NCI-H748 treated with DMSO at 0.1 percent for 48 hours (cell line): ENCODE measurements around the gene CHIT1.

Experiments used
- DNase-seq: peaks from one replicate; lab custom pipeline; 2025; lab: John Stamatoyannopoulos, UW

CHIT1 gene

DNA sequence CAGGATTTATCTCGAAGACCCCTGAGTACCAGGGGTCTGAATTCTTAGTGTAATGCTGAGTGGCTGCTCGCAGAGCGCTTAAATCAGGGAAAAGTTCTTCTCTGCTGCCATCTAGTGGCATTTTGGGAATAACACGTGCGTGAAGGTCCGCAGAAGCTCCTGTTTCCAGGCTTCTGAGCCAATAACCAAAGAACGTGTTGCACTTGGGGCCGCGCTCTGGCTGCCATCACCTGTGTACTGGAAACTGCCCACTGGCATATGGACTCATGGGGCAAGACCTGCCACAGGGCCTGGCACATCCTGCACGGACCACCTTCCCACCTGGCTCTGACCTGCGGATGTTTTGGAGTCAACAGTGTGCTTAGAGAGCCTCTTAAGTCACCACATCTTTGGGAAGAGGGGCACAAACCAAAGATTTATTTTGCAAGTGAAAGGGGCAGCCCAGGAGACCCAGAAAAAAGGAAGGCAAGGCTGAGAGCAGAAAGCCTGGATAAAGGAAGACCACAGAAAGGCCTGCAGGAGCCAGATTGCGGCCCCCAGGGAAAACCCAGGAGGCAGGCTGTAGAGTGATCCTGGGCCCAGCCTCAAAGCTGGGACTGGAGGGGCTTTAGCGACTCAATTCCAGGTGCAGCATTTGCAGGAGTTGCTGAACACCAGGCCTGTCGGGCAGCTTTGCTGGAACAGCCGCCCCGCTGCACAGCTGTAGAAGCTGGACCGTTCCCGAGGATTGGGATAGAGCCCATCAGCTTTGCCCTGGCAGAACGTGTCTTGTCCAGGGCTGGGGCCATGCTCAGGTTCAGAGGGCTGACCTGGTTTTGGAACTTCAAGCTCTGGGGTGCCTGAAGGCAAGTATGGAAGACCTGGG, 13.0 kb downstream of the CHIT1 start:
- DNase-seq, result peak; percentile 35

DNA sequence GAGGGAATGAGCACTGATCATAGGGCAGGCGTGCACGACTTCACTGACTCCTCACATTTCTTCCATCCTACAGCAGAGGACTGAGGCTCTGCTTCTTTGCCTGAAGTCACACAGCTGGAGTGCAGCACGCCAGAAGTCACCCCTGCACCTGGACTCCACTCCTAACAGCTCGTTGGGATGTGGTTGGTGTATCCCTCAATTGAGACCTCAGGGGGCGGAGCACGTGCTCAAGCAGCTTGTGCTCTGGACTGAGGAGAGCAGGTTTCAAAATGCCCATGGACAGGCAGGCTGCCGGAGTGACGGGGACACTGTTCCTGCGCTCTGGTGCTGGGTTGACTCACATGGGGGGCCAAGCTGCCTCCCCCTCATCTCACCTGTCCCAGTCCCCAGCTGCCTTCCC, 13.9 kb downstream of the CHIT1 start:
- no peak for DNase-seq

DNA sequence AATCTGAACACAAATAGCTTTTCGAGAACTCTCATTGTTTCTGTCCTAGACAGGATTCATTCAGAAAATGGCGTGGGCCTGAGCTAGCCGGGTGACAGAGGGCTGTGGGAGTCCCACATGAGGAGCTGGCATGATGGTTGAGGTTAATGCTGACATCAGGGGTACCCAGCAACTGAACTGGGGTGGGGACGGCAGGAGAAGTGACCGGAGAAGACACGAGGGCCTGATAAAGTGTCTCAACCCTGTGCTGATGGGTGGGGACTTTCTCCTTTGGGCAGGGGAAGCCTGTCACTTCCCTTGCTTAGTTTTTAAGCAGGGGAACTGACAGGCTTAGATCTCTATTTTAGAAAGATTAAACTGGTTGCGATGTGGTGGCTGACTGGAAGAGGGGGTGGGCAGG, 14.6 kb downstream of the CHIT1 start:
- no peak for DNase-seq

DNA sequence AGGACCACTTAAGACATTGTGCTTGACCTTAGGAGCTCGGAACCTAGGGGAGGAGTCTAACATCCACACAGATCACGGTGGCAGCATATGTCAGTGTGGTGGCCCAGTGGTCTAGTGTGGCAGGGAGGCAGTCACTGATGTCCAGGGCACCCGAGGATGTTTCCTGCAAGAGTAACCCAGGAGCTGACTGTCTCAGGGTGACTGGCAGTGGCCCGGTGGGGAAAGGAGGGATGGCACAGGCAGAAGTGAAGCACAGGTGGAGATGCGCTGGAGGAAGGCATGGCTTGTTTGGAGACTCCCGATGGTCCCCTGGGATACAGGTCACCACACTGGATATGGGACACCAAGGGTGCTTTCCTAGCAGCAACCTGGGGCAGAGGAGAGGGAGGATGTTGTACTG, 16.3 kb downstream of the CHIT1 start:
- DNase-seq, result no peak

DNA sequence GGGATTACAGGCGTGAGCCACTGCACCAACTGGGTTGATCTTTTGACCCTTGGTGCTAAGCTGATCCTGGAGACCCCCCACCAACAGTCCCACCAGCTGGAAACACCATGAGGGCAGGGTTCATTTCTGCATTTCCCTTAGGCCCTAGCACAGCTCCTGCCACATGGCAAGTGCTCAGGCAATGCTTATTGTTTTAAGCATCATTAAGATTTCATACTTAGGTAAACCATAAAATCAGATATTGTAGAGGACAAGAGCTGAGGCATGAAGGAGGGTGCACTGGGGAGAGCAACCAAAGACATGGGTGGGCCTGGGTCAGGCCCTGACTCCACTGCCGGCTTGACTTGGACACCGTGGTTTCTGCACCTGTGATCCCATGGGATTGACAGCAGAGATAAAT, 17.7 kb downstream of the CHIT1 start:
- no peak for DNase-seq

DNA sequence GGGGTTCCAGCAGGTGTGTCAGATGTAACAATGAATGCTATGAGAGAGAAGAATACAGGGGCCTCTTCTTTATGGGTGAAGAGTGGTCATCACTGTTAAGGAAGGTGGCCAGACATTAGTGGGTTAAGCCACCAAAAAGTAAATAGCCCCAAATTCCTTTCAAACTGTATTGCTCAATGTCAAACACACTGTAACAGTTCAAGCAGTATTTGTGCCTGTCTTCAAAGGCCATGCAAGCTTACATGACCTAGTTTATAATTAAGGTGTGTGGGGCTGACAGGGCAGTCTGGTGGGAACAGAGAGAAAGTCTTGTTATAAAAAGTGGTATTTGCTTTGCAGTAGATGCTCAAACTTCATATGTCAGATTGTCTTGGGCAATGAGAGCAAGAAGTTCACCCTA, 18.5 kb downstream of the CHIT1 start:
- DNase-seq, result no peak

DNA sequence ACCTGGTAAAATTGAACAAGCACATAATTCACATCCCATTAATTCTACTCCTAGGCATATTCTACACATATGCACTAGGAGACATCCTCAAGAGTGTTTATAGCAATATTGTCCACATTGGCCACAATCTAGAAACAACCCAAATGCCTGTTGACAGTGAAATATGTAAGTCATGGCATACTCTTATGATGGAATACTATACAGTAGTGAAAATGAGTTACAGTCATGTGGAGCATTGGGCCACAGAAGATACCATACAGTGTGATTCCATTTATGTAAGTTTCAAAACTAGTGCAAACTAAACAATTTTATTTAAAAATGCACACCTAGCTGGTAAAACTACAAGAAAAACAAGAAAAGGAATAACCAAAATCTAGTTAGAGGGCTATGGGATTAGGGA, 19.1 kb downstream of the CHIT1 start:
- DNase-seq, result no peak

DNA sequence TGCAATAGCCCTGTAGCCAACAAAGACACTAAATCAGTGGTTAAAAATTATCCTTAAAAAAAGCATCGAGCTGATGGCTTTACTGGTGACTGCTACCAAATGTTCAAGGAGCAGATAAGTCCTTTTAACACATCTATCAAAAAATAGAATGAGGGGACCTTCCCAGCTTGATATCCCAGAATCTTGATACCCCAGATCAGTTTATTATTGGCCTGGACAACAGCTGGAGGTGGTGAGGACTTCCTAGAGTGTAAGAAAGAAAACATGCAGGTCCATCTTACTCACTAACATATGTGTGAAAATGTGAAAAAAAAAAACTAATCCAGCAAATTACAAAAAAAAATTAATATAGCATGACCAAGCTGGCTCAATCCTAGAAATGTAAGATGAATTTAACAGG, 21.3 kb downstream of the CHIT1 start:
- no peak for DNase-seq

DNA sequence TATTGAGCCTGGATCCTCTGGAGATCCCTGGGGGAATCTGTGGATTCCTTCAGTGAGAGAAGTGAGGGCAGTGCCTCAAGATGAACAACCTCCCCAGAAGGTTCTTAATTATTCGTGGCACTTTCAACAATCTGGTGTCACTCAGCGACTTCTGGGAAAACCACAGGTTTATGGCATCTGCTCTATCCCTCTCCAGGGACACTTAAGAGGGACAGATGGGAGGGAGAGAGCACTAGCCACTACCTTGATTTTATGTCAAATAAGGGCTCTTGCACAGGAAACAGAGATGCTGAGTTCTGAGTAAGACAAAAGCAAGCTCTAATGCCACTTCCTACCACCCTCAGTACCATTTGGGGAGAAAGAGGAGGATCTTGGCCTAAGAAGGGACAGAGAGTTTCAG, 21.7 kb downstream of the CHIT1 start:
- DNase-seq, result no peak

DNA sequence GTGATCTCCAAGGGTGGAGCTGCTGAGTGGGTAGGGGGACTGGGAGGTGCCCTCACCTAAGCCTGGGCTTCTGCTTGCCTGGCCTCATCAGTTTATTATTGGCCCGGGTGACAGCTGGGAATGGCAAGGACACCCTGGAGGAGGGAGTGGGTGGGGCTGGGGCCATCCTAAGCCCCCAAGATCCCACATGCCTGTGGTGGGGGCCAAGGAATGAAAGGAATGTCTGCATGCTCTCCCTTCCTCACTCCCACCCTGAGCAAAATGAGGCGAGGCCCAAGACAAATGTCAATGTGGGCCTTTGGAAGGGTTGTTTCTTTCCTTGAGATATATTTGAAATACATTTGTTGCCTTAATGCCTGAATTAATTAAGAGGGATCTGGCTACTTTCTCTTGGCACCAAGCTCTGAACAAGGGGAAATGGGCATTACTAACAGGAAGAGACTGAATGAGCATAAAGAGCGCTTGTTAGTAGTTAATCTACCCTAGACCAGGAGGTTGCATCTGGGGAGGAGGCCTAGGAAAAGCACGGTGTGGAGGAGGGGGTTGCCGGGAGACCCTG, 23.3 kb downstream of the CHIT1 start:
- DNase-seq, result no peak

DNA sequence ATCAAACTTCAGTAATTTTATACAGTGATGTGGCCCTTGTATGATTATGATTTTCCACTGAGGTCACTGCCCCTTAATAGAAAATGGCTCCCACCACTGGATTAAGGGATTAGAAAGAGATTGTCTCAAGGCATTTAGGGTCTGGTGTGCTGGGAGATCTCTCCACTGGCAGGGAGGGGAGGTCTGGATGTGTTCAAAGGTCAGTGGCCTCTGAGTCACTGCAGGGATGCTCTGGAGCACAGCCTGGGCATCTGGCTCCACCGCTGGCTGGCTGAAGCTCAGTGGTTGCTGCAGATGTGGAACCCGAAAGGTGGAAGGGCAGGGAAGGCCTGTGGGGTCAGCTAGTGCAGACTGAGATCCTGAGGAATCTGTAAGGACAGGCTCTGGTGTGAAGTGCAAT, 24.7 kb downstream of the CHIT1 start:
- no peak for DNase-seq

DNA sequence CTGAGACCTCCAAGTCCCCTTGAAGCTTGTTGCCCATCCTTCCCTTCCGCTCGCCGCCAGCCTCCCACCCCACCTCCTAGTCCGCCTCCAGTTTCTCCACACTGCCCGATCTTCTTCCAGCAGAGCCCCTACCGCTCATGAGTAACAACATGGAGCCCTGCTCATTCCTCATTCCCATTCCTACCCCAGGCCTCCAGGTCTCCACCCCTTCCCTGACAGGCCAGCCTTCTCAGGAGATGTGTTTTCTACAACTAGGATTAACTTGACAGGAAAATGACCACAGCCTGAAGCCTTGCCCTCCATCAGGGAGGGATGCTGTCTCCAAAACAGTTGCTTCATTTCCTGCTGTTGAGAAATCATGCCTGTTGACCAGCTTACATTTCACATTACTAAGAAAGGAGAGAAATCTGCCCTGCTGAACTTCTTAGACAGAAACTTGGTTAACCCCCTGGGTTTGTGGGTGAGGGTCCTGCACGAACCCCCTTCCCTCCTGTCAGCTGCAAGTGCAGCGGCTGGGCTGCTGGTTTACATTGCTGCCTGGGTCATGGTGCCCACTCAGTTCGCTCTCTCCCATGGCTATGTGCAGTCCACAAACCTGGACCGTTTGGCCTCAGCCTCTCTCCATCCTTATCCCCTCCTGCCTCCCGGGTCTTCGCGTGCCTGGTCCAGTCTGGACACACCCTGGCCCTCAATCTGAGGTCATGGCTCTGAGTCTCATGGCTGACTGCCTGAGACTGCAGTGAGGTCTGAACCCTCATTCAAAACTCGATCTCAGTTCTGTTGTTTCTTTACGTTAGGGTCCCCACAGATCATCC, 26.8 kb downstream of the CHIT1 start:
- DNase-seq, result no peak

DNA sequence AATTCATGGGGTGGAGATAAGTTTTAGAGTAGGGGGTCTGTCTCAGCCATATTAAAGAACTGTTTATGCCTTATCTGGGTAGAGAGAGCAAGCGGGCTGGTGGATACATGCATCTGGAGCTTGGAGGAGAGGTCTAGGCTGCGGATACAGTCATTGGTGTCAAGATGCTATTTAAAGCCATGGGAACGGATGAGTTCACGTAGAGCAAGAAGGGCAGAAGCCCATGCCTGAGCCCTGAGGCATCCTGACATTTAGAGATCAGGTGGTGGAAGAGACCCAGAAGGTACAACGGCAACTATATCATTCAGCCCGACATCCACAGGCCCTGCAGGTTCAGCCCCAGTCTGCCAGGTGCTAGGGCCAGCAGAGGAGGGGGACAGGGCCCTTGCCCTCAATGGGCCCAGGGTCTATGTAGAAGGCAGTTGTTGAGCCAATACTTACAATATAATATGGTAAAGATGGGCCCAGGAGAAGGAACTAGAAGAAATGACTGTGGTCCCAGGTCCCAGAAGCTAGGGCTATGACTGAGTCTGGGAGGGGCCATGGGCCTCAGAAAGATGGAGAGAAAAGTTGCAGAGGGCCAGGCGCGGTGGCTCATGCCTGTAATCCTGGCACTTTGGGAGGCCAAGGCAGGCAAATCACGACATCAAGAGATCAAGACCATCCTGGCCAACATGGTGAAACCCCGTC, 27.8 kb downstream of the CHIT1 start:
- no peak for DNase-seq

DNA sequence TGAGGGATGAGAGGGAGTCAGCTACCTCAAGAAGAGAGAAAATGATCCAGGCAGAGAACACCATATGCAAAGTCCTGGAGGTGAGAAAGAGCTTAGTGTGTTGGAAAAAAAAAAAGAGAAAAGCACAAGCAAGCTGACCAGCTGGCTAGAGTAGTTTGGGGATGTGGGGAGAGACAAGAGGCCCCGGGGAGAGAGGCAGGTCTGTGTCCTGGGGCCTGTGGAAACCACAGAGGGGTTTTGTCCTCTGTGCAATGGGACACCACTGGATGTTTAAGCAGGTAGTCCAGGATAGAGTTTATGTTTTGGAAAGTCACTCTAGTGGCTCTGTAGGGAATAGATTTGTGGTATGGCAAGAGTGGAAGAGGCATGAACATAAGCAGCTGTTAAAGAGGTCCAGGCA, 28.6 kb downstream of the CHIT1 start:
- no peak for DNase-seq

DNA sequence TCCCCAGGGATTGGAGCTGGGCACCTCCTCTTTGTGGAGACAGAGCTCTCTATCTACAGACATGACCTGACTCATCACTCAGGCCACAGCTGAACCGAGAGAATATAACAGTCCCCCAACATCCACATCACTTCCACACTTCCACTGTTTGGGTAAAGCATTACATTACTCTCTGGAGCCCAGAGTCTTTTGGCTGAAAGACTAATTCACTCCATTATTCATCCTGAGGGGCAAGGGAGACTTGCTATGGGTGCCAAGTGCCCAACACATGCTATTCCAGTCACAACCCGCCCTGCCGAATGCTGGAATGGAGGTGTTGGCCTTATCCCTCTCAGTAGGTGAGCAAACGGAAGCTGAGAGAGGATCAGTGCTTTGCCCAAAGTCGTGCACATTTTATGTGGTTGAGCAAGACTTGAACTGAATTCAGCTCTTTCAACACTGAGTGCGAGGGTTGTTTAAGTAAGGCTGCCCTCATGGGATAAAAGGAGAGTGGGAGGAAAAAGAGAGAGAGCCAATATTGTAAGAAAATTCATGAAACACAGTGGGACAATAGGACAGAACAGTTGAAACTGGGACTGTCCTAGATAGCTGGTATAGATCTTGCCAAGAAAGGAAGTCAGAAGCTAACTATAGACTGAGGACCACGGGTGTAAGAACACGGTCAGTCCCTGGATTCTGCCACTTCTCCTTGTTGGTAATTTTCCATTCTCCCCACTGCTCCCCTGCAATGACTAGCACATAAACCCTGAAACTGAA, 29.5 kb downstream of the CHIT1 start:
- DNase-seq, result no peak

DNA sequence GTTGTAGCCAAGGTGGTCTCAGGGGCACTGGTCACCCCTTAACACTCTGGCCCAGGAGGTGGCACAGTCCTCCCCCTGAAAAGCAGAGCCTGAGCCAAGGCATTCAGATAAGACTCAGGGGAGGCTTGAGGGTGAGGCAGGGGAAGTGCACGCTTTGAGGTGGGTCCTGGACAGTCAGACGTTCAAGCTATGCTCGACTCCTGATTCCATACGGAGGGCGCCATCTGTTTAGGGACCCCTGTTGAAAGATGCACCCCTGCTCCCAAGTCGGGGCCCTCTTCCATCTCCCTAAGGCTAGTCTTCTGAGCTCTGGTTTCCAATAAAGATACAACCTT, 30.0 kb downstream of the CHIT1 start:
- DNase-seq, result no peak

DNA sequence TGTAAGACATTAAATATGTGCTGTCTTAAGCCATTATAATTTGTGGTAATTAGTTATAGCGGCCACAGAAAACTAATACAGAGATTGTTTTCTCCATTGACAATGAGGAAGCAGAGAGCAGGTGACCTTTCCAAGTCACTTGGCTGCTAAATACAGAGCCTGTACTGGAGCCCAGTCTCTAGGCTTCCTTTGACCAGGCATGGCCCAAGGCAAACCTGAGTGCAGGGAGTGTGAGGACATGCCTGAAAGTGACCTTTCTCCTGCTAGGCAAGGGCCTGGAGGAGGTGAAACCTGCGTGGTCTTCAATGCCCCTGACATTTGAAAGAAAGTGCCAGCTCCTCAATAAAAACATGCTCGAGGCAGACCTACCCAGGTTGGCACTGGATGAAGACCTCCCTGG, 30.5 kb downstream of the CHIT1 start:
- DNase-seq, result no peak

DNA sequence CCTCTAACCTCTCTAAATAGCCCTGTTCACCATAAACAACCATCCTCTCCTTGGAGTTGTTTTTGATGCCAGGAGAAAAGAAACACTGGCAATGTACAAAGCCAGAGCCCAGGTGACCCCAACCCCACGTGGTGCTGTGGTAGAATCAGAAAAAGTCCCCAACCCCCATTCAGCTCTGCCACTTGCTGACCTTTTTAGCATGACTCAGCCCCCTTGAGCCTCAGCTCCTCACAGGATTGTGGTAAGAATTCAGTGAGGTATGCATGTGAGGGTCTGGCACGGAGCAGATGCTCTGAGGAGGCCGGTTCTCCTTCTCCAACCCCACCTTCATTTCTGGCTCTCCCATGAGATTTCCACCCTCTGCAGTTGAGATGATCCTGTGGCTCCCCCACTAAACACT, 31.8 kb downstream of the CHIT1 start:
- no peak for DNase-seq

DNA sequence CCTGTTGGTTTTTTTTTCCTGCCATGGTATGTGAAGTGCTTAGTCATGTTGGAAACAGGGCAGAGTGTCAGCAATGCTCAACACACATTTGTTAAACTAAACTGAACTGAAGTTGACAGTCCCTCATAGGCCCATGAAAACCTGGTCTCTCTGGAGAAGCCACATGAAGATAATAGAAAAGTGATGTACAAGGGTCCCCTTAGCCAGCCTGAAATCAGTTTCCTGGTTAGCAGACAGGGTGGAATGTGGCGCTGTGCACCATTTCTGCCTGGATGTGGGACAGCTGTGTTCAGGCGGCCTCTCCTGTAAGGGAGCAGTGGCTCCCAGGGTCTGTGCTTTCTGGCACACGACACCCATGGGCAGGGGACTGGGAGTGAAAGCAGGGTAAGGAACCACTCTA, 33.1 kb downstream of the CHIT1 start:
- no peak for DNase-seq

DNA sequence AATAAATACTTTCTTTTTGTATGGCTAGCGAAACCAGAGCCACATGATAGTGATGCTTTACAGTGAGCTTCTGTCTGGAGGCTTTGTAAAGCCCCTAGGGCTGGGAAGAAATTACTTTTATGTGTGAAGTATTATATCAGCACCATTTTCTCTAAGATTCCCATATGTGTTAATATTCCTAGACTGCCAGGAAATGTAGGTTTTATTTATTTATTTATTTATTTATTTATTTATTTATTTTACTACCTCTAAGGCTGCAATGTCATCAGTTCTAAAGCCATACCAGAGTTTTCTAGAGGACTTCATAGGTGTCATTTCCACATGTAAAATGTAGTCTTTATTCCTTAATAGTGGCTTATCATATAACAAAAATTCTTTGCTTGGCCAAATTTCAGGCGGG, 38.5 kb downstream of the CHIT1 start:
- no peak for DNase-seq

DNA sequence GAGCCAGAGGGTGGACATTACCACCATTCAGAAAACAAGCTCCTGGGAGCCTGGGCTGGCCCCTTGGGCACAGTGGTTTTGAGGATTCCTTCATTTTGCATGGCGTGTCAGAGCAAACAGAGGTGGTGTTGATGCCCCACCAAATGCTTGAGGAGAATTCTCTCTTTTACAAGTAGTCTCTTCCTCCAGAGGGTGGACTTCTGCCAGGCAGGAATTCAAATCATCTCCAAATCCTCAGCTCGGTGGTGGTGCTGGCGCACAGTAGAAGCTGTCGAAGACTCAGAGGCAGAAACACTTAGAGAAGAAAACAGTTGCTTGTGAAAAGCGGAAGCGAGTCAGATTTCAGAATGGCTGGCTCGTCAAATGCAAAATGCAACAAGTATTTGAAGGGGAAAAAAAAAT, 39.5 kb downstream of the CHIT1 start:
- DNase-seq, result no peak

DNA sequence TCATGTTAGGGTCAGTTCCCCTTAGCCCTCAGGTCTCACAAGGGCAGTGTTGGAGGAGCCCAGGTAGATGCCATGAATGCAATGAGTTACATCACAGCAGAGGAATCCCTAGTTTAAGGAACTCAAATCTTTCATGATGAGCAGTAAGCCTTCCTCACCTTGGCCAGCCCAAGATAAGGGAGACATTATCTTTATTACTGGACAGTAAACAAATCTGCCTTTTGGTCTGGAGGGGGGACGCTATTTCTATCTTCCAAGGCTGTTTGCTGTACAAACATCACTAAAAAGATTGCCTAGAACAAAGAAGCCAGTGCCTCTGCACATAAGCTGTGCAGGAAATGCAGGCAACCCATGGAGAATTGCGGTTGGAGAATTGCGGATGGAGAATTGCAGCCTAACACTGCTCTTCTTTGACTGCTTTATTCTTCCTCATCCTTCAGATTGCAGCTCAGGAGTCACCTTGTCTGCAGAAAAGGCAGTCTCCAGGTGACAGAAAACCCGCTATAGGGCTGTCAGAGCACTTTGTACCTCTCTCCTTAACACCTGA, 40.7 kb downstream of the CHIT1 start:
- no peak for DNase-seq
